ENCODE data around the gene DUSP18. TPM values are rescaled to one million over a fixed set of nuclear protein-coding genes. Genes with fewer than 3 reads are reported as not detected.
"Not testable (repeated sequence)": the region's sequence is repeated elsewhere in the genome, so short reads cannot be mapped to it uniquely, and the experiment has no call there.

Gene DUSP18
- 14.1 and 17.1 TPM in 2 replicates for total RNA-seq

GRCh38 chr22:30667494-30668385 lies at the start of gene DUSP18:
TSS of gene DUSP18 (minus strand) at chr22:30667875. CDS start at chr22:30664003, 3,872 bp downstream.
- Histone ChIP-seq H3K27me3 (ENCODE audit: insufficient read depth, low read length) (no peaks in the 10 kb centered on the region), H3K4me2 (ENCODE audit: insufficient read depth, low read length) (peak within 1 kb of the TSS; percentile 95), H3K79me2 (ENCODE audit: insufficient read depth, low read length) (peaks cover 15% of the 10 kb centered on the region), H3K36me3 (ENCODE audit: insufficient read depth, low read length) (peaks cover 14% of the 10 kb centered on the region), H4K20me1 (ENCODE audit: insufficient read depth, low read length) (no peaks in the 10 kb centered on the region), H3K9me3 (ENCODE audit: low read depth, low read length) (no peaks in the 10 kb centered on the region), H2AFZ (ENCODE audit: low read length) (peak within 1 kb of the TSS; percentile 99), H3K27ac (ENCODE audit: low read depth, low read length) (peak within 1 kb of the TSS; percentile 60), H3K4me1 (ENCODE audit: insufficient read depth, low read length) (peaks cover 14% of the 10 kb centered on the region), H3K4me3 (ENCODE audit: insufficient read depth, low read length) (peak within 1 kb of the TSS; percentile 93)
- peak; percentile 99 for DNase-seq (ENCODE audit: insufficient read length, low spot score, missing footprints)
- peak; percentile 12 for TF ChIP-seq CTCF (IDR thresholded peaks at IDR 0.05; ENCODE audit: extremely low read depth, low read depth, low read length)

- DNase-seq (ENCODE audit: insufficient read length, low spot score, missing footprints): no peak
- Histone ChIP-seq H3K27ac (ENCODE audit: low read depth, low read length) (no peak overlapping the region), H2AFZ (ENCODE audit: low read length) (no peak overlapping the region), H3K9me3 (ENCODE audit: low read depth, low read length) (no peaks in the 10 kb centered on the region), H3K27me3 (ENCODE audit: insufficient read depth, low read length) (no peaks in the 10 kb centered on the region), H3K79me2 (ENCODE audit: insufficient read depth, low read length) (no peaks in the 10 kb centered on the region), H3K36me3 (ENCODE audit: insufficient read depth, low read length) (no peaks in the 10 kb centered on the region), H3K4me3 (ENCODE audit: insufficient read depth, low read length) (no peak overlapping the region), H3K4me2 (ENCODE audit: insufficient read depth, low read length) (no peak overlapping the region), H3K4me1 (ENCODE audit: insufficient read depth, low read length) (peaks cover 15% of the 10 kb centered on the region), H4K20me1 (ENCODE audit: insufficient read depth, low read length) (no peaks in the 10 kb centered on the region)
- TF ChIP-seq CTCF (IDR thresholded peaks at IDR 0.05; ENCODE audit: extremely low read depth, low read depth, low read length): no peak
Observed at GRCh38 chr22:30714062-30714461, 46.4 kb upstream of the DUSP18 start.

- Histone ChIP-seq H3K9me3 (ENCODE audit: low read depth, low read length) (no peaks in the 10 kb centered on the region), H3K27ac (ENCODE audit: low read depth, low read length) (no peak overlapping the region), H4K20me1 (ENCODE audit: insufficient read depth, low read length) (no peaks in the 10 kb centered on the region), H3K36me3 (ENCODE audit: insufficient read depth, low read length) (no peaks in the 10 kb centered on the region), H3K4me1 (ENCODE audit: insufficient read depth, low read length) (peaks cover 5% of the 10 kb centered on the region), H3K4me3 (ENCODE audit: insufficient read depth, low read length) (no peak overlapping the region), H3K27me3 (ENCODE audit: insufficient read depth, low read length) (no peaks in the 10 kb centered on the region), H3K4me2 (ENCODE audit: insufficient read depth, low read length) (no peak overlapping the region), H2AFZ (ENCODE audit: low read length) (no peak overlapping the region), H3K79me2 (ENCODE audit: insufficient read depth, low read length) (no peaks in the 10 kb centered on the region)
- no peak for TF ChIP-seq CTCF (IDR thresholded peaks at IDR 0.05; ENCODE audit: extremely low read depth, low read depth, low read length)
- no peak for DNase-seq (ENCODE audit: insufficient read length, low spot score, missing footprints)
Observed at GRCh38 chr22:30712094-30712493, 44.4 kb upstream of the DUSP18 start.

- not testable (repeated sequence) for H4K20me1 ChIP-seq (ENCODE audit: insufficient read depth, low read length); H3K9me3 ChIP-seq (ENCODE audit: low read depth, low read length); H3K4me3 ChIP-seq (ENCODE audit: insufficient read depth, low read length); H3K36me3 ChIP-seq (ENCODE audit: insufficient read depth, low read length); H2AFZ ChIP-seq (ENCODE audit: low read length); DNase-seq (ENCODE audit: insufficient read length, low spot score, missing footprints); H3K27ac ChIP-seq (ENCODE audit: low read depth, low read length); H3K4me2 ChIP-seq (ENCODE audit: insufficient read depth, low read length); H3K79me2 ChIP-seq (ENCODE audit: insufficient read depth, low read length); H3K27me3 ChIP-seq (ENCODE audit: insufficient read depth, low read length)
- peaks cover 15% of the 10 kb centered on the region for H3K4me1 ChIP-seq (ENCODE audit: insufficient read depth, low read length)
Observed at GRCh38 chr22:30709980-30710379, 42.3 kb upstream of the DUSP18 start.
